Keratinocyte (primary cell): ENCODE data around the gene CCL18. TPM values are rescaled to one million over a fixed set of nuclear protein-coding genes. Genes with fewer than 3 reads are reported as not detected.

ENCODE experiments used
- DNase-seq: peaks from one replicate; pipeline ENCODE4 v3.0.0-alpha.2; 2011; ENCODE audit warnings: low read depth, missing footprints, low spot score
- FAIRE-seq: peaks from 2 replicates; lab custom pipeline; 2011; peaks lifted over from hg19 to GRCh38; lab: Jason Lieb, UNC
- H2AFZ ChIP-seq: 2 replicates; pipeline ENCODE4 v1.6.0; 2012; ENCODE audit warnings: low read length, control low read depth, inconsistent platforms; ENCODE audit not compliant: control insufficient read depth
- H3K27ac ChIP-seq: 2 replicates; pipeline ENCODE4 v1.5.1; 2011; ENCODE audit warnings: low read length; ENCODE audit not compliant: control insufficient read depth, insufficient read depth
- H3K27me3 ChIP-seq: 3 replicates; pipeline ENCODE4 v1.6.0; 2011; ENCODE audit warnings: low read length; ENCODE audit not compliant: control insufficient read depth, insufficient read depth; ENCODE audit errors: extremely low read depth
- H3K36me3 ChIP-seq, 2 experiments: 2 replicates in 1 of 2; 3 replicates in 1 of 2; pipeline ENCODE4 v1.5.1; 2011; ENCODE audit warnings: low read length in 2 of 2, mild to moderate bottlenecking in 1 of 2; ENCODE audit not compliant: control insufficient read depth in 2 of 2, insufficient read depth in 2 of 2; ENCODE audit errors: extremely low read depth in 1 of 2
- H3K4me1 ChIP-seq: 3 replicates; pipeline ENCODE4 v1.5.1; 2011; ENCODE audit warnings: low read length; ENCODE audit not compliant: control insufficient read depth, insufficient read depth; ENCODE audit errors: extremely low read depth
- H3K4me2 ChIP-seq: 3 replicates; pipeline ENCODE4 v1.6.0; 2011; ENCODE audit warnings: low read depth, low read length; ENCODE audit not compliant: control insufficient read depth, insufficient read depth; ENCODE audit errors: extremely low read depth
- H3K4me3 ChIP-seq, 3 experiments: fragments of 200-600 bp in 1 of 3; sonication (generic) in 1 of 3; 2 replicates in 2 of 3; 3 replicates in 1 of 3; pipeline ENCODE4 v1.5.1; 2011 to 2016; ENCODE audit warnings: low read length in 3 of 3, mild to moderate bottlenecking in 3 of 3, control low read depth in 2 of 3, inconsistent platforms in 1 of 3, low read depth in 1 of 3, mixed read lengths in 1 of 3, mixed run types in 1 of 3, moderate library complexity in 1 of 3; ENCODE audit not compliant: control insufficient read depth in 2 of 3, insufficient read depth in 2 of 3; ENCODE audit errors: extremely low read depth in 1 of 3
- H3K79me2 ChIP-seq: 2 replicates; pipeline ENCODE4 v1.6.0; 2012; ENCODE audit warnings: low read length; ENCODE audit not compliant: control insufficient read depth, insufficient read depth
- H3K9ac ChIP-seq: 3 replicates; pipeline ENCODE4 v1.6.0; 2011; ENCODE audit warnings: low read length; ENCODE audit not compliant: control insufficient read depth, insufficient read depth; ENCODE audit errors: extremely low read depth
- H3K9me1 ChIP-seq: 3 replicates; pipeline ENCODE4 v1.6.0; 2011; ENCODE audit warnings: low read length; ENCODE audit not compliant: control insufficient read depth, insufficient read depth; ENCODE audit errors: extremely low read depth
- H3K9me3 ChIP-seq: 2 replicates; pipeline ENCODE4 v1.5.1; 2012; ENCODE audit warnings: low read depth, low read length; ENCODE audit not compliant: control insufficient read depth
- H4K20me1 ChIP-seq: 3 replicates; pipeline ENCODE4 v1.6.0; 2011; ENCODE audit warnings: low read length; ENCODE audit not compliant: control insufficient read depth, insufficient read depth; ENCODE audit errors: extremely low read depth
- EZH2 ChIP-seq: IDR thresholded peaks from one replicate; pipeline ENCODE4 v1.6.1; 2012; ENCODE audit warnings: inconsistent platforms, mild to moderate bottlenecking, low read length, moderate library complexity
- dilution Hi-C: fragments of 300-500 bp; cut with MboI; formaldehyde crosslinking; loops from one replicate; pipeline ENCODE4 v1.7.0; 2020; ENCODE audit warnings: low sequenced_read_pairs; ENCODE audit not compliant: extremely low pct_ligation_motif_present
- polyA plus RNA-seq, 5 experiments: library from polyadenylated mRNA; depleted of rRNA in 3 of 5; stranded (reverse) in 3 of 5; stranded (forward) in 1 of 5; unstranded in 1 of 5; fragments of >200 nt; gene quantifications; 1 replicate in 1 of 5; 2 replicates in 3 of 5; 3 replicates in 1 of 5; pipeline versions ENCODE4 v1.2.1 to v1.2.3, GENCODE V29; 2011 to 2012; ENCODE audit warnings: missing spikeins in 2 of 5, low read depth in 1 of 5, low replicate concordance in 1 of 5
- TF ChIP-seq, protein P1 (sequence below), 3 experiments: IDR thresholded peaks in 1 of 3; conservative IDR thresholded peaks in 1 of 3; optimal IDR thresholded peaks in 1 of 3; 2 replicates in 2 of 3; 3 replicates in 1 of 3; pipeline versions ENCODE3 to v1.5.1; 2011; ENCODE audit warnings: low read length in 3 of 3, mild to moderate bottlenecking in 3 of 3, moderate library complexity in 2 of 3, control low read depth in 1 of 3, inconsistent platforms in 1 of 3; ENCODE audit not compliant: insufficient read depth in 2 of 3; ENCODE audit errors: extremely low read depth in 1 of 3

CCL18 gene
- polyA plus RNA-seq, 1 donor (not counting 4 experiments of a cell fraction or from before 2014, with no cell fraction given) = not detected

DNA sequence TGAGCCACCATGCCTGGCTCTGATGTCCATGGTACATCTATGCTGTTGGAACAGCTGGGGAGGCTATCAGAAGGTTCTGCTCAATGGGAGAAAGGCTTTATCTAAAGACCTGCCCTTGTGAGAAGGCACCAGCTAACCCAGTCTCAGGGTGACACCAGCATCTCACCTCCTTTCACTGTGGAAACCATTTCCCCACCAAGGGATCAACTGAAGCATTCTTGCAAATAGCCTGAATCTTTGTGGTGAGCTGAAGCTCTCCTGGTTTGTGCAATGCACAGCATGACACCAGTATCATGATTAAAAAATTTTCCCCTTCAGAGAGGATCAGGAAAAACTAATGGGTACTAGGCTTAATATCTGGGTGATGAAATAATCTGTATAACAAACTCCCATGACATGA lies 5.1 kb downstream of the CCL18 start:
- no peak for FAIRE-seq
- no peaks in the 10 kb centered on the region for H3K27me3 ChIP-seq
- dilution Hi-C loops = no loop called here

DNA sequence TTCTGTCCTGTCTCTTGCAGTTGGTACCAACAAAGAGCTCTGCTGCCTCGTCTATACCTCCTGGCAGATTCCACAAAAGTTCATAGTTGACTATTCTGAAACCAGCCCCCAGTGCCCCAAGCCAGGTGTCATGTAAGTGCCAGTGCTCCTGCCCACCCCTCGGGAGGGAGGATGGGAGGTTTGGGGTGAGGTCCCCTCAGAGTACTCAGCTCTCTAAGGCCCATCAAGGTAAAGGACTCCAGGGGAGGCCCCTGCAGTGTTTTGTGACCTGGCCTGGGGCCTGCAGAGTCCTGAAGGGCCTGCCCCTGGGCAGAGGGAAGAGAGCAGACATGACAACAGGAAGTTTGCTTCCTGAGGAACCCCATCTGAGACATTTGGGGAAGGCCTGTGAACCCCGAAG lies 6.4 kb downstream of the CCL18 start:
- Histone ChIP-seq H3K4me1 (no peaks in the 10 kb centered on the region), H3K27me3 (no peaks in the 10 kb centered on the region), H4K20me1 (no peaks in the 10 kb centered on the region), H3K4me2 (no peak overlapping the region), H3K9me3 (no peaks in the 10 kb centered on the region), H3K4me3 (no peak overlapping the region), H3K27ac (no peak overlapping the region), H3K36me3 (no peaks in the 10 kb centered on the region), H2AFZ (no peak overlapping the region), H3K9me1 (no peaks in the 10 kb centered on the region), H3K9ac (no peak overlapping the region), H3K79me2 (no peaks in the 10 kb centered on the region)
- DNase-seq (no peak), FAIRE-seq (no peak)
- dilution Hi-C loops = no loop called here
- no peak for TF ChIP-seq EZH2
- TF ChIP-seq, protein P1, sequence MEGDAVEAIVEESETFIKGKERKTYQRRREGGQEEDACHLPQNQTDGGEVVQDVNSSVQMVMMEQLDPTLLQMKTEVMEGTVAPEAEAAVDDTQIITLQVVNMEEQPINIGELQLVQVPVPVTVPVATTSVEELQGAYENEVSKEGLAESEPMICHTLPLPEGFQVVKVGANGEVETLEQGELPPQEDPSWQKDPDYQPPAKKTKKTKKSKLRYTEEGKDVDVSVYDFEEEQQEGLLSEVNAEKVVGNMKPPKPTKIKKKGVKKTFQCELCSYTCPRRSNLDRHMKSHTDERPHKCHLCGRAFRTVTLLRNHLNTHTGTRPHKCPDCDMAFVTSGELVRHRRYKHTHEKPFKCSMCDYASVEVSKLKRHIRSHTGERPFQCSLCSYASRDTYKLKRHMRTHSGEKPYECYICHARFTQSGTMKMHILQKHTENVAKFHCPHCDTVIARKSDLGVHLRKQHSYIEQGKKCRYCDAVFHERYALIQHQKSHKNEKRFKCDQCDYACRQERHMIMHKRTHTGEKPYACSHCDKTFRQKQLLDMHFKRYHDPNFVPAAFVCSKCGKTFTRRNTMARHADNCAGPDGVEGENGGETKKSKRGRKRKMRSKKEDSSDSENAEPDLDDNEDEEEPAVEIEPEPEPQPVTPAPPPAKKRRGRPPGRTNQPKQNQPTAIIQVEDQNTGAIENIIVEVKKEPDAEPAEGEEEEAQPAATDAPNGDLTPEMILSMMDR (optimal IDR thresholded peaks at IDR 0.05 in 1 of 3, IDR thresholded peaks at IDR 0.05 in 1 of 3, conservative IDR thresholded peaks at IDR 0.05 in 1 of 3; ENCODE audit: extremely low read depth in 1 of 3, insufficient read depth in 2 of 3, low read length in 3 of 3) = no peak

More for the DNA sequence above, 5.1 kb downstream of the CCL18 start:
- Histone ChIP-seq H3K36me3 (no peaks in the 10 kb centered on the region), H3K9me1 (no peaks in the 10 kb centered on the region), H3K9ac (no peak overlapping the region), H3K4me2 (no peak overlapping the region), H3K27ac (no peak overlapping the region), H3K4me3 (no peak overlapping the region), H3K4me1 (no peaks in the 10 kb centered on the region), H4K20me1 (no peaks in the 10 kb centered on the region), H3K9me3 (no peaks in the 10 kb centered on the region), H2AFZ (no peak overlapping the region), H3K79me2 (no peaks in the 10 kb centered on the region)
- no peak for DNase-seq
- no peak for TF ChIP-seq EZH2
- TF ChIP-seq, protein P1 (optimal IDR thresholded peaks at IDR 0.05 in 1 of 3, IDR thresholded peaks at IDR 0.05 in 1 of 3, conservative IDR thresholded peaks at IDR 0.05 in 1 of 3; ENCODE audit: extremely low read depth in 1 of 3, insufficient read depth in 2 of 3, low read length in 3 of 3) = no peak
